Kidney glomerular epithelial cell (primary cell): Measurements from ENCODE around the gene GNG14.
"Not testable (repeated sequence)": the region's sequence is repeated elsewhere in the genome, so short reads cannot be mapped to it uniquely, and the experiment has no call there.

Experiments
- DNase-seq: peaks from one replicate; lab custom pipeline; 2025; lab: John Stamatoyannopoulos, UW

The GNG14 gene

GRCh38 chr19:12687496-12688196 lies at the start of gene GNG14:
TSS of gene GNG14 (plus strand) at chr19:12687998. CDS start at chr19:12688049, 51 bp downstream.
- DNase-seq, result no peak

GRCh38 chr19:12638611-12639182 lies 49.1 kb upstream of the GNG14 start:
- no peak for DNase-seq

GRCh38 chr19:12639901-12640613 lies 47.7 kb upstream of the GNG14 start:
- peak; percentile 59 for DNase-seq

- no peak for DNase-seq
Measured at GRCh38 chr19:12641456-12641855, 46.3 kb upstream of the GNG14 start.

- no peak for DNase-seq
Measured at GRCh38 chr19:12642506-12642905, 45.3 kb upstream of the GNG14 start.

GRCh38 chr19:12643716-12644115 lies 44.1 kb upstream of the GNG14 start:
- DNase-seq, result not testable (repeated sequence)

- no peak for DNase-seq
Measured at GRCh38 chr19:12646551-12646950, 41.2 kb upstream of the GNG14 start.

- no peak for DNase-seq
Measured at GRCh38 chr19:12647047-12647446, 40.8 kb upstream of the GNG14 start.

GRCh38 chr19:12647490-12648071 lies 40.2 kb upstream of the GNG14 start:
- DNase-seq, result no peak

GRCh38 chr19:12648088-12648487 lies 39.7 kb upstream of the GNG14 start:
- no peak for DNase-seq

- DNase-seq, result no peak
Measured at GRCh38 chr19:12649941-12650340, 37.9 kb upstream of the GNG14 start.

GRCh38 chr19:12652219-12652618 lies 35.6 kb upstream of the GNG14 start:
- no peak for DNase-seq

GRCh38 chr19:12655546-12655945 lies 32.3 kb upstream of the GNG14 start:
- no peak for DNase-seq

GRCh38 chr19:12656899-12657571 lies 30.8 kb upstream of the GNG14 start:
- no peak for DNase-seq

- DNase-seq, result no peak
Measured at GRCh38 chr19:12657966-12658365, 29.8 kb upstream of the GNG14 start.

- no peak for DNase-seq
Measured at GRCh38 chr19:12660980-12661379, 26.8 kb upstream of the GNG14 start.

- DNase-seq, result no peak
Measured at GRCh38 chr19:12664406-12665280, 23.2 kb upstream of the GNG14 start.

GRCh38 chr19:12665281-12665573 lies 22.6 kb upstream of the GNG14 start:
- no peak for DNase-seq

GRCh38 chr19:12665671-12666264 lies 22.0 kb upstream of the GNG14 start:
- DNase-seq, result no peak

- DNase-seq, result peak; percentile 34
Measured at GRCh38 chr19:12666265-12667048, 21.3 kb upstream of the GNG14 start, which contains the start of the genes MAN2B1 and WDR83. TSS of gene MAN2B1 (minus strand) at chr19:12666742. CDS start at chr19:12666701, 41 bp downstream. TSS of gene WDR83 (plus strand) at chr19:12666807. CDS start at chr19:12669791, 2,984 bp downstream.
